H1 (cell line): ENCODE measurements around the gene SEMA3A. TPM values are rescaled to one million over a fixed set of nuclear protein-coding genes. Genes with fewer than 3 reads are reported as not detected.

ENCODE experiments used
- CTCF ChIA-PET: fragments of 300-600 bp; sonication (Branson Sonifier 250); formaldehyde crosslinking; loops from one replicate; lab custom pipeline; 2021; ENCODE audit not compliant: partially characterized antibody; lab: Charles Lee
- POLR2A ChIA-PET: fragments of 300-600 bp; sonication (Branson Sonifier 250); formaldehyde crosslinking; loops from one replicate; lab custom pipeline; 2021; ENCODE audit warnings: inconsistent platforms; ENCODE audit not compliant: partially characterized antibody; lab: Charles Lee
- DNase-seq, 2 experiments: peaks; one replicate each; pipeline versions ENCODE4 v3.0.0 to v3.0.0-alpha.2; 2010 to 2022; ENCODE audit warnings: low spot score in 2 of 2, low read depth in 1 of 2, mixed read lengths in 1 of 2
- FAIRE-seq: peaks from 2 replicates; lab custom pipeline; 2011; peaks lifted over from hg19 to GRCh38; lab: Jason Lieb, UNC
- H2AFZ ChIP-seq: 2 replicates; pipeline ENCODE4 v1.8.1; 2012; ENCODE audit warnings: low read length, inconsistent platforms
- H2AK5ac ChIP-seq: 2 replicates; pipeline ENCODE4 v1.6.1; 2013; ENCODE audit warnings: low read depth, low read length
- H2BK120ac ChIP-seq: replicated peaks from 2 replicates; pipeline ENCODE3; 2013; ENCODE audit warnings: low read depth, low read length, inconsistent platforms
- H2BK12ac ChIP-seq: 2 replicates; pipeline ENCODE4 v1.6.1; 2013; ENCODE audit warnings: low read depth, low read length
- H2BK15ac ChIP-seq: 2 replicates; pipeline ENCODE4 v1.6.1; 2013; ENCODE audit warnings: low read length
- H2BK20ac ChIP-seq: 2 replicates; pipeline ENCODE4 v1.6.1; 2013; ENCODE audit warnings: low read length
- H2BK5ac ChIP-seq: 2 replicates; pipeline ENCODE4 v1.6.1; 2013; ENCODE audit warnings: low read depth, low read length
- H3K14ac ChIP-seq: 2 replicates; pipeline ENCODE4 v1.6.1; 2013; ENCODE audit warnings: inconsistent platforms; ENCODE audit not compliant: insufficient read length
- H3K18ac ChIP-seq: 2 replicates; pipeline ENCODE4 v1.6.1; 2013; ENCODE audit warnings: low read length; ENCODE audit errors: extremely low read depth
- H3K23ac ChIP-seq: 2 replicates; pipeline ENCODE4 v1.6.1; 2013; ENCODE audit warnings: inconsistent platforms; ENCODE audit not compliant: insufficient read length
- H3K23me2 ChIP-seq: 2 replicates; pipeline ENCODE4 v1.6.1; 2013; ENCODE audit warnings: low read depth, low read length
- H3K27ac ChIP-seq: 2 replicates; pipeline ENCODE4 v1.6.1; 2011; ENCODE audit warnings: low read depth, low read length, inconsistent platforms
- H3K27me3 ChIP-seq, 4 experiments: replicated peaks in 1 of 4; 1 replicate in 1 of 4; 2 replicates in 3 of 4; pipeline versions ENCODE4 v1.6.1 to v1.8.1; 2011 to 2013; ENCODE audit warnings: low read length in 3 of 4, mild to moderate bottlenecking in 3 of 4, inconsistent platforms in 2 of 4, mixed read lengths in 2 of 4, moderate library complexity in 1 of 4; ENCODE audit not compliant: control insufficient read depth in 3 of 4, insufficient read depth in 3 of 4; ENCODE audit errors: extremely low read depth in 1 of 4
- H3K36me3 ChIP-seq, 4 experiments: 2 replicates each; pipeline versions ENCODE4 v1.6.1 to v1.8.1; 2011 to 2013; ENCODE audit warnings: mild to moderate bottlenecking in 4 of 4, low read length in 3 of 4, moderate library complexity in 2 of 4, control low read depth in 1 of 4, inconsistent platforms in 1 of 4; ENCODE audit not compliant: insufficient read depth in 4 of 4, control insufficient read depth in 2 of 4
- H3K4ac ChIP-seq: replicated peaks from 2 replicates; pipeline ENCODE3; 2013; ENCODE audit warnings: low read length, low read depth, mixed read lengths, inconsistent platforms; ENCODE audit not compliant: insufficient read length
- H3K4me1 ChIP-seq, 4 experiments: replicated peaks in 1 of 4; 1 replicate in 1 of 4; 2 replicates in 3 of 4; pipeline versions ENCODE4 v1.6.1 to v1.8.1; 2011 to 2013; ENCODE audit warnings: low read length in 3 of 4, inconsistent platforms in 2 of 4, mixed read lengths in 1 of 4; ENCODE audit not compliant: insufficient read depth in 4 of 4, control insufficient read depth in 3 of 4
- H3K4me2 ChIP-seq, 2 experiments: 2 replicates each; pipeline versions ENCODE4 v1.6.1 to v1.8.1; 2011 to 2013; ENCODE audit warnings: low read depth in 2 of 2, low read length in 2 of 2, control low read depth in 1 of 2, inconsistent platforms in 1 of 2, mild to moderate bottlenecking in 1 of 2; ENCODE audit not compliant: insufficient read depth in 1 of 2
- H3K4me3 ChIP-seq, 4 experiments: fragments of 200-600, 300-600 bp in 1 of 4; sonication (generic), shearing (Covaris generic), sonication (Bioruptor Twin) in 1 of 4; 2 replicates each; pipeline versions ENCODE4 v1.5.1 to v1.8.1; 2011 to 2016; ENCODE audit warnings: low read length in 4 of 4, low read depth in 3 of 4, control low read depth in 2 of 4, inconsistent platforms in 2 of 4, mild to moderate bottlenecking in 2 of 4, mixed read lengths in 1 of 4, moderate library complexity in 1 of 4; ENCODE audit not compliant: insufficient read depth in 2 of 4; ENCODE audit errors: extremely low read depth in 1 of 4
- H3K56ac ChIP-seq: replicated peaks from 2 replicates; pipeline ENCODE3; 2013; ENCODE audit warnings: low read depth, mild to moderate bottlenecking, mixed read lengths, low read length, inconsistent platforms; ENCODE audit not compliant: insufficient read length
- H3K79me1 ChIP-seq: 2 replicates; pipeline ENCODE4 v1.6.1; 2013; ENCODE audit warnings: low read depth, low read length, control low read depth
- H3K79me2 ChIP-seq, 2 experiments: 2 replicates each; pipeline versions ENCODE4 v1.6.1 to v1.8.1; 2012 to 2013; ENCODE audit warnings: low read length in 2 of 2, mild to moderate bottlenecking in 2 of 2, inconsistent platforms in 1 of 2; ENCODE audit not compliant: insufficient read depth in 2 of 2, control insufficient read depth in 1 of 2
- H3K9ac ChIP-seq, 4 experiments: replicated peaks in 1 of 4; 1 replicate in 1 of 4; 2 replicates in 3 of 4; pipeline versions ENCODE4 v1.6.1 to v1.8.1; 2011 to 2013; ENCODE audit warnings: low read depth in 3 of 4, low read length in 3 of 4, control low read depth in 2 of 4, mild to moderate bottlenecking in 2 of 4, moderate library complexity in 2 of 4, inconsistent platforms in 1 of 4; ENCODE audit errors: extremely low read depth in 1 of 4
- H3K9me3 ChIP-seq, 2 experiments: 2 replicates each; pipeline versions ENCODE4 v1.6.1 to v1.8.1; 2012 to 2013; ENCODE audit warnings: mild to moderate bottlenecking in 2 of 2, moderate library complexity in 2 of 2, control low read depth in 1 of 2, inconsistent platforms in 1 of 2, low read depth in 1 of 2, low read length in 1 of 2, mixed read lengths in 1 of 2; ENCODE audit not compliant: insufficient read depth in 2 of 2
- H4K20me1 ChIP-seq, 2 experiments: replicated peaks in 1 of 2; 2 replicates each; pipeline versions ENCODE3 to v1.8.1; 2011 to 2013; ENCODE audit warnings: inconsistent platforms in 2 of 2, low read length in 2 of 2, mild to moderate bottlenecking in 1 of 2; ENCODE audit not compliant: insufficient read depth in 2 of 2, control insufficient read depth in 1 of 2
- H4K5ac ChIP-seq: 2 replicates; pipeline ENCODE4 v1.6.1; 2013; ENCODE audit warnings: low read length, low read depth, mixed read lengths, inconsistent platforms; ENCODE audit not compliant: insufficient read length
- H4K8ac ChIP-seq: 2 replicates; pipeline ENCODE4 v1.8.0; 2013; ENCODE audit warnings: mild to moderate bottlenecking, moderate library complexity, low read length, inconsistent platforms; ENCODE audit not compliant: insufficient read depth; ENCODE audit errors: extremely low read depth
- H4K91ac ChIP-seq: replicated peaks from 2 replicates; pipeline ENCODE3; 2013; ENCODE audit warnings: low read length, mixed read lengths, inconsistent platforms; ENCODE audit not compliant: insufficient read length
- ATF2 ChIP-seq: IDR thresholded peaks from 2 replicates; pipeline ENCODE4 v1.6.1; 2012; ENCODE audit warnings: low read length, inconsistent platforms
- BACH1 ChIP-seq: IDR thresholded peaks from 2 replicates; pipeline ENCODE4 v1.6.1; 2012; ENCODE audit warnings: low read length, improper control_type of control experiment
- BRCA1 ChIP-seq: IDR thresholded peaks from 2 replicates; pipeline ENCODE4 v1.6.1; 2012; ENCODE audit warnings: low read depth, low read length, improper control_type of control experiment
- CBX5 ChIP-seq: fragments of 300-800, 300-1000 bp; sonication (generic); IDR thresholded peaks from 2 replicates; pipeline ENCODE4 v1.7.1; 2016; ENCODE audit warnings: antibody characterized with exemption, low read length, low read depth
- CBX8 ChIP-seq: fragments of 300-800, 300-1000 bp; sonication (generic); IDR thresholded peaks from 2 replicates; pipeline ENCODE4 v1.7.1; 2016; ENCODE audit warnings: low read depth, low read length, borderline replicate concordance
- KDM4A ChIP-seq: IDR thresholded peaks from one replicate; pipeline ENCODE4 v1.7.1; 2012; ENCODE audit warnings: low read depth, mild to moderate bottlenecking, moderate library complexity, low read length, inconsistent platforms; ENCODE audit not compliant: severe bottlenecking
- SIN3A ChIP-seq, 2 experiments: IDR thresholded peaks in 1 of 2; conservative IDR thresholded peaks in 1 of 2; 2 replicates each; pipeline ENCODE4 v1.6.1; 2011 to 2012; ENCODE audit warnings: low read length in 2 of 2, improper control_type of control experiment in 1 of 2, low read depth in 1 of 2, mild to moderate bottlenecking in 1 of 2
- SP2 ChIP-seq: IDR thresholded peaks from 2 replicates; pipeline ENCODE4 v1.6.1; 2012; ENCODE audit warnings: mild to moderate bottlenecking, low read length, inconsistent platforms
- SUZ12 ChIP-seq: fragments of 200-600 bp; sonication (generic); IDR thresholded peaks from 2 replicates; pipeline ENCODE4 v1.6.1; 2012; ENCODE audit warnings: mild to moderate bottlenecking, inconsistent platforms, low read length, moderate library complexity, mixed read lengths
- WGBS, 2 experiments: shearing (Covaris generic) in 1 of 2; methylation state at CpG; one replicate each; pipeline versions ENCODE4 v1.1.6 to v1.1.7; 2013 to 2015; ENCODE audit warnings: low lambda C conversion rate in 2 of 2, mixed read lengths in 2 of 2, inconsistent platforms in 1 of 2, low coverage in 1 of 2, missing lambda C conversion rate in 1 of 2; ENCODE audit not compliant: insufficient replicate concordance in 2 of 2, insufficient coverage in 1 of 2, insufficient read length in 1 of 2; ENCODE audit errors: extremely low coverage in 1 of 2, missing lambda C conversion rate in 1 of 2; 5-methylcytosine and 5-hydroxymethylcytosine counted together
- polyA plus RNA-seq, 7 experiments: library from polyadenylated mRNA; depleted of rRNA in 3 of 7; stranded (reverse) in 5 of 7; unstranded in 2 of 7; fragments of >200 nt in 5 of 7; fragments of 200-250 nt in 2 of 7; gene quantifications; 1 replicate in 5 of 7; 2 replicates in 1 of 7; 4 replicates in 1 of 7; pipeline versions ENCODE4 v1.2.1 to v1.2.3, GENCODE V29; 2011 to 2013; ENCODE audit warnings: missing spikeins in 2 of 7, mixed read lengths in 2 of 7
- total RNA-seq: library from RNA; stranded (reverse); fragmentation: NEBNext Ultra II Directional; extraction: Animal tissue kit (Norgen Biotek cat#: 25700); gene quantifications from 2 replicates; pipeline ENCODE4 v1.2.1, GENCODE V29; 2021

Gene SEMA3A
- total and polyA plus RNA-seq, 2 of the 8 experiments (the other 6 are each of a cell fraction or from before 2014, with no cell fraction given): 8.1 to 45.9 TPM

DNA sequence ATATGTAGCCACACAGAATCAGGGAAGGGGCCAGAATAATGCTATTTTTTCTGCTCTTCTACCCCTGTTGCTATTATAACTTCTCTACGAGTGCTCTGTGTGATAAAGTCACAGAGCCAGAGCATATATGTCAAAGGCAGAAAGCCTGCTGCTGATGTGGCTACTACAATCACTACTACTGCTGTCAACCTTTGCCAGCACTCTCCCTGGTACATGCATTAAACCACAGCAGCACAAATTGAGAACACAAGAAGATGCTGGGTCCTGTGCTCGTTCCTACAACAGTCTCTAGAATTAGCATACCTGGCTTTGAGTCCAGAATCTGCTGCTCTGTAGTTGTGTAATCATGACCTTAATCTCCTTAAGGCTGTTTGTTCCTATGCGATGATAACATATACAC is 108.6 kb downstream of the SEMA3A start:
- CTCF ChIA-PET: no interaction called here
- no peak overlapping the region for H2AFZ ChIP-seq
- FAIRE-seq: peak; percentile 70

More for the DNA sequence above, 108.6 kb downstream of the SEMA3A start:
- Histone ChIP-seq H3K56ac (no peak overlapping the region), H2BK120ac (no peak overlapping the region), H2BK20ac (no peak overlapping the region), H3K23me2 (no peaks in the 10 kb centered on the region), H4K20me1 (no peaks in the 10 kb centered on the region), H3K4me2 (no peak overlapping the region), H3K4ac (no peak overlapping the region), H3K4me1 (peaks cover 0 to 2% (median 0%) of the 10 kb centered on the region in 4 experiments; a peak in 1 of 7 replicates), H3K36me3 (no peaks in the 10 kb centered on the region), H3K79me1 (no peaks in the 10 kb centered on the region), H4K8ac (no peak overlapping the region), H2BK12ac (no peak overlapping the region), H2AK5ac (no peak overlapping the region), H3K14ac (no peak overlapping the region), H3K27me3 (no peaks in the 10 kb centered on the region), H4K91ac (no peak overlapping the region), H3K27ac (no peak overlapping the region), H2BK5ac (no peak overlapping the region), H3K4me3 (no peak overlapping the region), H2BK15ac (no peak overlapping the region), H3K9me3 (no peaks in the 10 kb centered on the region), H3K9ac (no peak overlapping the region), H3K79me2 (no peaks in the 10 kb centered on the region), H3K18ac (no peak overlapping the region), H3K23ac (no peak overlapping the region), H4K5ac (no peak overlapping the region)
- no peak for DNase-seq
- 85% methylated on average over 3 of the region's 3 CpGs; no CpG with 5 or more reads in 1 of the 2 experiments for WGBS, 2 experiments
- TF ChIP-seq BRCA1 (no peak), BACH1 (no peak), ATF2 (no peak), SP2 (no peak), SUZ12 (no peak), KDM4A (no peak), CBX5 (no peak), SIN3A (conservative IDR thresholded peaks at IDR 0.05 in 1 of 2, IDR thresholded peaks at IDR 0.05 in 1 of 2; ENCODE audit: low read depth in 1 of 2, low read length in 2 of 2) (no peak), CBX8 (no peak)
- POLR2A ChIA-PET: no interaction called here
